Lung microvascular endothelial cell (primary cell): Measurements from ENCODE around the gene SLC26A11. TPM values are rescaled to one million over a fixed set of nuclear protein-coding genes. Genes with fewer than 3 reads are reported as not detected.

Experiments
- total RNA-seq: library from RNA; depleted of rRNA; stranded (reverse); fragments of >200 nt; gene quantifications from 2 replicates; pipeline ENCODE4 v1.2.1, GENCODE V29; 2014

The SLC26A11 gene
- total RNA-seq, 1 donor from 2014 or later = 8.1 TPM

Other genes starting within 250 kb of the SLC26A11 start
- 31.2 and 48.8 TPM in 2 replicates for gene TBC1D16, start 184.6 kb upstream of the SLC26A11 start, total RNA-seq
- 0.87 and 4.0 TPM in 2 replicates for gene CCDC40, start 183.8 kb upstream of the SLC26A11 start, total RNA-seq
- gene GAA, start 118.8 kb upstream of the SLC26A11 start, total RNA-seq = 13.1 and 31.3 TPM in 2 replicates
- 66.5 and 96.6 TPM in 2 replicates for gene EIF4A3, start 73.3 kb upstream of the SLC26A11 start, total RNA-seq
- 0.22 and 0.40 TPM in 2 replicates for gene CARD14, start 50.4 kb upstream of the SLC26A11 start, total RNA-seq
- gene SGSH, start 94 bp upstream of the SLC26A11 start, total RNA-seq = 8.5 and 9.2 TPM in 2 replicates
- 61.0 and 84.5 TPM in 2 replicates for gene RNF213, start 40.4 kb downstream of the SLC26A11 start, total RNA-seq
- 13.1 and 15.3 TPM in 2 replicates for gene ENDOV, start 194.7 kb downstream of the SLC26A11 start, total RNA-seq